Activated CD4-positive, alpha-beta T cell treated with anti-CD3 and anti-CD28 coated beads, Interleukin-2, amount 50 U/mL, for 48 hours (primary cell): ENCODE results near the gene INSYN1.
A peak's percentile ranks its signal among the peaks of the same experiment; 100 is the strongest.
"Not testable (repeated sequence)": the region's sequence is repeated elsewhere in the genome, so short reads cannot be mapped to it uniquely, and the experiment has no call there.

Source experiments
- DNase-seq, 2 experiments: peaks; one replicate each; pipeline ENCODE4 v3.0.0-alpha.2; 2020

INSYN1 gene

GRCh38 chr15:73753250-73754130 lies at the start of gene INSYN1:
TSS of gene INSYN1 (minus strand) at chr15:73753351. CDS start at chr15:73751130, 2,221 bp downstream.
- no peak for DNase-seq

- no peak for DNase-seq
Observed at GRCh38 chr15:73802431-73803041, 49.4 kb upstream of the INSYN1 start.

- DNase-seq: no peak
Observed at GRCh38 chr15:73800662-73801345, 47.7 kb upstream of the INSYN1 start.

GRCh38 chr15:73799466-73799865 lies 46.3 kb upstream of the INSYN1 start:
- no peak for DNase-seq

GRCh38 chr15:73797366-73798158 lies 44.4 kb upstream of the INSYN1 start:
- DNase-seq: no peak

- DNase-seq: no peak
Observed at GRCh38 chr15:73796331-73796831, 43.2 kb upstream of the INSYN1 start.

- DNase-seq: no peak
Observed at GRCh38 chr15:73794443-73795133, 41.4 kb upstream of the INSYN1 start.

- not testable (repeated sequence) for DNase-seq
Observed at GRCh38 chr15:73792899-73793541, 39.9 kb upstream of the INSYN1 start.

GRCh38 chr15:73792415-73792814 lies 39.3 kb upstream of the INSYN1 start:
- DNase-seq: no peak

GRCh38 chr15:73789521-73790240 lies 36.5 kb upstream of the INSYN1 start:
- no peak for DNase-seq

- no peak for DNase-seq
Observed at GRCh38 chr15:73787621-73788020, 34.5 kb upstream of the INSYN1 start.

- DNase-seq: no peak
Observed at GRCh38 chr15:73786538-73786937, 33.4 kb upstream of the INSYN1 start.

- DNase-seq: not testable (repeated sequence)
Observed at GRCh38 chr15:73785256-73786014, 32.3 kb upstream of the INSYN1 start.

GRCh38 chr15:73784291-73784690 lies 31.1 kb upstream of the INSYN1 start:
- DNase-seq: no peak

GRCh38 chr15:73782344-73782959 lies 29.3 kb upstream of the INSYN1 start:
- no peak for DNase-seq

GRCh38 chr15:73781038-73781925 lies 28.1 kb upstream of the INSYN1 start:
- peak; percentile 3 to 13 for DNase-seq

- DNase-seq: no peak
Observed at GRCh38 chr15:73779974-73780373, 26.8 kb upstream of the INSYN1 start.

GRCh38 chr15:73777741-73778140 lies 24.6 kb upstream of the INSYN1 start:
- no peak for DNase-seq
